Activated CD4-positive, CD25-positive, alpha-beta regulatory T cell treated with anti-CD3 and anti-CD28 coated beads, Interleukin-2, amount 50 U/mL, for 24 hours (primary cell): Measurements from ENCODE around the gene PRKCE.

Experiments
- ATAC-seq, 2 donors: fragments of 150-1000 bp; cut with Tn5 transposase; one replicate each; pipeline ENCODE4 v1.10.0; 2021; ENCODE audit warnings: mild to moderate bottlenecking in 1 of 2, moderate library complexity in 1 of 2

The PRKCE gene

DNA sequence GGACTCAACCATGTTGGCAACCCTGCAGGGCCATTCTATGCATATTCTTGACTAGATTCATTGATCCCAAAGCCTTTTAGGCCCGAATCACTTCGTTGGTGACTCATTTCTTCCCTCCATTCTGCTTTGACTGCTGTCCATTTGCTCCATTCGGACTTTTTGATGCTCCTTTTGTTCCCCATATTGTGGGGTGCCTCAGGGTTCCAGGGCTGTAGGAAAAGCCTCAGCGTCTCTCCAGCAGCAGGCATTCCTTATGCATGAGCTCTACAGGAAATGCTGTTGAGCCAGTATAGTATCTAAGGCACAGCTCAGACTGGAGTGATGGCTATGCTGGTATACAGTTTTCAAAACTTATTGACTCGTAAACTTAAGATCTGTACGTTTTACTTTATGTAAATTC lies 292.6 kb downstream of the PRKCE start:
- ATAC-seq: no peak

DNA sequence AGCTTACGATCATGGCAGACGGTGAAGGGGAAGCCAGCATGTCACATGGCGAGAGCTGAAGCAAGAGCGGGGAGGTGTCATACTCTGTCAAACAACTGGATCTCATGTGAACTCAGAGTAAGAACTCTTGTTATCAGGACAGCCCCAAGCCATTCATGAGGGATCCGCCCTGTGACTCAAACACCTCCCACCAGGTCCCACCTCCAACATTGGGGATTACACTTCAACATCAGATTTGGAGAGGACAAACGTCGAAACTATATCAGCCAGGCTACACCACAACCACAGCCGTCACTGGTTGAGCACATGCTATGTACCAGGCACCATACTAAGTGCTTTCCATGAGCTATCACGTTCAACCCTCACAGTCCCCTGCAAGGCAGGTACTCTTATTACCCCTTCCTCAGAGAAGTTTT lies 293.8 kb downstream of the PRKCE start:
- no peak for ATAC-seq

DNA sequence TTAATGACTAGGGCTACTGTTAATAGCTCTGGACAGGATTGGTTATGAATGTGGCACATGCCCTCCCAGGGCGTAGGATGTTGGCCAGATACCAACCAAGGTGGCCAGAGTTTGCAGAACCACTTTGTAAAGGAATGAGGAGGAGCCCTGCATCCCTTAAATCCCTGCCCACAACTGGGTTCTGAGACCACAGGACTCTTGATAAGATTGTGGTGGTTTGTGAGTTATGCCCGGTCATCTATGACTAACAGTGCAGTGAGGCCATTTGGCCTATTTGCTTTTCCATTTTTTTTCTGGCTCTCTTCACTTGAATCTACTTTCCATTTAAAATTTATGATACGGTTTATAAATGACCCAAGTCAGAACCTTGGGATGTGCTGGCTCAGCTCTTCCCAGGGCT lies 294.5 kb downstream of the PRKCE start:
- ATAC-seq: no peak

DNA sequence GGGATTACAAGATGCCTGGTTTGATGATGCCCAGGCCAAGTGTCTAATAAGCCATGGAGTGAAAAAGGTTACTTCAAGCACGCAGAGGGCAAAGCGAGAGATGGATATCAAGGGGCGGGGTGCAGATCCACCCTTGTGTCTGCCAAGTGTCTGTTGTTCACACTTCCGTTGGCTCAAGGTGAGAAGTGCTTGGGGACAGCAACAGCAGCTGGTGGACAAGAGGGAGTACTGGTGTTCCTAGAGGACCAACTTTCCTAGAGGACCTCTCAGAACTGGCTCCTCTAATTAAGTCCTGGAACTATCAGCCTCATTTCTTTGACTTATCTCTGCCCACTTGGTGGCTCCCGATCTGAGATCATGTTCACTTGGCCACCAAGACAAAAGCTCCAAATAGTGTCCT lies 299.1 kb downstream of the PRKCE start:
- ATAC-seq: no peak

DNA sequence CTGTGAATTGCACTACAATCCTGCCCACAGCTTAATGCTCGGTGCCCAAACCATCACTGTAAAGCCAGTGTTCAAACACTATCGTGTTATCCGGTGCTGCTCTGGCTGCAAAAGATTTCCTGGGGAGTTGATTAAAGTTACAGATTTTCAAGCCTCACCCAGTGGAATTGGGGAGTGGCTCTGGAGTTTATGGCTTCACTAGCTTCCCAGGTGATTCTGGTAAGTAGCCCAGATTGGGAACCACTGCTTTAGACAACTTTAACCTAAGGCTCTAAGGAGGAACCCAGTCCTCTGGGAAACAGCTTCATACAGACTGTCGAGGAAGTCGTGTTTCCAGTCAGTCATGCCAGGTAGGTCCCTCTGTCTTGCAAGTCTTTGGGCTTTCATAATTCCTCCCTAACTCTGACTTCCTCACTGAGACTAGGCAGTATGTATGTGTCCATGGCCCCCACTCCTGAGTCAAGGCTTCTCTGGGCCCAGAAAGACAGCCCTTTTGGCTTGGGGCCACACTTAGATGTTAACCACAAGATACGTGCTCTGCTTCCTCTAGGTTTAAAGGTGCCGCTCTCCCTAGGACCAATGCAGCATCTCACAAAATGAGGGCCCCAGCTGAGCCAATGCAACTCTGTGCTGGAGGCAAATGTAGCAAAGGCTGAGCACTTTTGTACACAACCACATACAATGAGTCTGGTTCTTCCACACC lies 299.7 kb downstream of the PRKCE start:
- ATAC-seq: no peak

DNA sequence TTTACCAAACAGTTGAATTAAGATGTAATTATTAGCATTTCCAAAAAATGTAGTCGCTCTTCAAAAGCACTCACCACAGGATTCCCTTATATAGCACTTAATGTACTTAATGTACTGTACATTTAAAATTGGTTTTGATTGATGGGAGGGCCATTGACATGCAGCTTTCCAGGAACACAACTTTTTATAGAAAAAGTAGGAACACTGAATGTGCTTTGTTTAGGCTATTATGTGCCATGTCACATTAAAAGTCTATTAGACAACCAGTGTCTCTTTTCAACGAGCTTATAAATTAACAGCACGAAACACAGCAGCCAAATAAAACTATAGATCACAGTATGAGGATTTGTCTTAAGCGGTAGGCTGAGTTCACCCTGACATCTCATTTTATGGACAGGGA lies 301.1 kb downstream of the PRKCE start:
- no peak for ATAC-seq

DNA sequence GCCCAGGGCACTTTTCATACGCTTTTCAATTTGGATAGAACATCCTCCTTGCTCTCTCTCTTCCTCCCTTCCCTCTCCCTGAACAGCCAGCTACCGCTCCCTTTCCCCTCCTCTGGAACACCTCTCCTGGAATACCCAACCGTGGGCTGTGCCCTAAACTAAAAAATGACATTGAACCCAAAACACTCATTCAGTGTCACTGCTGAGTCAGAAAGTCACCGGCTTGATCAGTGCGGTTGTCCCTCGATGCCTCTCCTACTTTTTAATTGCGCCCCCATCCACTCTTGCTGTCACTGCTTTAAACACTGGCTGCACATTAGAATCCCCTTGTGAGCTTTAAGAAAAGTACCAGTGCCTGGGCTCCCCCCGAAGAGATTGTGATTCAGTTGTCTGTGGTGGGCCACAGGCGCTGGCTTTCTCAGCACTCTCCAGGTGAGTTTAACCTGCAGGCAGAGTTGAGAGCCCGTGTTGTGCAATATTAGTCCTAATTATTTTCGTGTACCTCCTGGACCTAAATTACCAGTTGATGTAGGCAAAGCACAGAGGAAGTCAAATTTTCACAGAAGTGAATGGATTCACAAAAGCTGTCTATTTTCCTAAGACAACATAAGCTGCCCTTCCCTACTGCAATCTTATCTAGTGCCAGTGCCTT lies 302.0 kb downstream of the PRKCE start:
- ATAC-seq: no peak

DNA sequence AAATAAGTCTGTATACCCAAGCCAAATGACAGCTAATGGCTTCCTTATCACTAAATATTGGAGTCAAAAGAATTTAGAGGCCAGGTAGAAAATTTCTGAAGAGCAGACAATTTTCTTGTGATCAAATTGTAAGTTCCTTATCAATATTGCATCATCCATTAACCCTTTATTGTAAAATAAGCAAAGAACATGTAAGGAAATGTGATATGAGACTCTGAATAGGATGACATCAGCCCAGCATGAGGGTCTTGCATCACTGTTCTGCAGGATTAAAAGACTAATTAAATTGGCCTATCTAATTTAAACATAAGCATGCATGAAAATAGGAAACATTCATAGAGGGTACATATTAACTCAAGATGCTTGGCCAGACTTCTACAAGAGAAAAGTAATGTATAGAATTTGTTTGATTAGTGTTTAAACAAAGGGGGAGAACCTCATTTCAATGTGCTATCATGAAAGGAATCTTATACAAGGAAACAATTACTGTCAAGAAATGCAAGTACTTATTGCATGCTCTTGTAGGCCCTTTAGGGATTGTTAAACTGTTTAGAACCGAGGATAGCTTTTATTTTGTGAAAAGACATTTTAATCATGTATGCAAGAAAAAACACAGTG lies 302.9 kb downstream of the PRKCE start:
- no peak for ATAC-seq

DNA sequence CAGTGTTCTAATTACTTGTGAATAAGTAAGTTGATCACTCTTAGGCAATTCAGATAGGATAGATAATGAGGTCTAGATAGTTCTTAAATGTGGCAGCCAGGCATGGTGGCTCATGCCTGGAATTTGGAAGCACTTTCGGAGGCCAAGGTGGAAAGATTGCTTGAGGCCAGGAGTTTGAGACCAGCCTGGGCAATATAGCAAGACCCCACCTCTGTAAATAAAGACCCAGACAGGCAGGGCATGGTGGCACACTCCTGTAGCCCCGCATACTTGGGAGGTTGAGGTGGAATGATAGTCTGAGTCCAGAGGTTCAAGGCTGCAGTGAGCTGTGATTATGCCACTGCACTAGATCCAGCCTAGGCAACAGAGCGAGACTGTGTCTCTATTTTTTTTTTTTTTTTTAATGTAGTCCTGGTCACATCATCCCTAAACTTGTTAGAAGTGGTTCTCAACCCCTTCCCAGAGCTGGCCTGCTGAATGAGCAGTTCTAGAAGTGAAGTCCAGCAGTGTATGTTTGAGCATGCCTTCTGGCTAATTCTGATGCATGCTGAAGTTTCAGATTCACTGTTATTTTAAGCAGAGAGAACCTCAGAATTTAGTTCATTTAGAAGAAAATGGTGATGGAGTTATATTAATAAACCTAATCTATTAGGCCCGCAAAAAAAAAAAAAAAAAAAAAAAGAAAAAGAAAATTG lies 306.2 kb downstream of the PRKCE start:
- no peak for ATAC-seq

DNA sequence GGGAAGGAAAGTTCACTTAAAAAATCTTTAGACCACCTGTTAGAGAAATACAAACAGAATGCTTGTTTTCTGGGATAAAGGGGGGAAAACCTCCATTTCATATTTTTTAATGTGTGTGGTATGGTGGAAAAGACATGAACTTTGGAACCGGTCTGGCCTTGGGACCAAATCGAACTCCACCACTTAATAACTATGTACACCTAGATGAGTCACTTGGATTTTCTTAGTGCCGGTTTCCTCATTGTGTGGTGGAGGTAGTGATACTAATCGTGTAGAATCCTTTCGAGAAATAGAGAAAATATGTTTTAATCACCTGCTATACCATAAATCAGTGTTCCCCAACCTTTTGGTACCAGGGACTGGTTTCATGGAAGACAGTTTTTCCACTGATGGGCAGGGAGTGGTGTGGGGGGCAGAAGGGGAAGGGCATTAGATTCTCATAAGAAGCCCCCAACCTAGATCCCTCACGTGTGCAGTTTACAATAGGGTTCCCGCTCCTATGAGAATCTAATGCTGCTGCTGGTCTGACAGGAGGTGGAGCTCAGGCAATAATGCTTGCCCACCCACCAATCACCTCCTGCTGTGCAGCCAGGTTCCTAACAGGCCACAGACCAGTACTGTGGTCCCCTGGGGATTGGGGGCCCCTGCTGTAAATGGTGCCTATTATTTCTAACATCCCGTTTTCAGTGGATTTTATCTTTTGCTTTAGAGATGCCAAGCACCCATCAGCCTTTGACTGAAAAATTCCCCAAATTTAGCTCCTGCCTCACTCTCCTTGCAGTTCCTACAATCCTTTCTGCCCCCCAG lies 308.8 kb downstream of the PRKCE start:
- ATAC-seq: no peak

DNA sequence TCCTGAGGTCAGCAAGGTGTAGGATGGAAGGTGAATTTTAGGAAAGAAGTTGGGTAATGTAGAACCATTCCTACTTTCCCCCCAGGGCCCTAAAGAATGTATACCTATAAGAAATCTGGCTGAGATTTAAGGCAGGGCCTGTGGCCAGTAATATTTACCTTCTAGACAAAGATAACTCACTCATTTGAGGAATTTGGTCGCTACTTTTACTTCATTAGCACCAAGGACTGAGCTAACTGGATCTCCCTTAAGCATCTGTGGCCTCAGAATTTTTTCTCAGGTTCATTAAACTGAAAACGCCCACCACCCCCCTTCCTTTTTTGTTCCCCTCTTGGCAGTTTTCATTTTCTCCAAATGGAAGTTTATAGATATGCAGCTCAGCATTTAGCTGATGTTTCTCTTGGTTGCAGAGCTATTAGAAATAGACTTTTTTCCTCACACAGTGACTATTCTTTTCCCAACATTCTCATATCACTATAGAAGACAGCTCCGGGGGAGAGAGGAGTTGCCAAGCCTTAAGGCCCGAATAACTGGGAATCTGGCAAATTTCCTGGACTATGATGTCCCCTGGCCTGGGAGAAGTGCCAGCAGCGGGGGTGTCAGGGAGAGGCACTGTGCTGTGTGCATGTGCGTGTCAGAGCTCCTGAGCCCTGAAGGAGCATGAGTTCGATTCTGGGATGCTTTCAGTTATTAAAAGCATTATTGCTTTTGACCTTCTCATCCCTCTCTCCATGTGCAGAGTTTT lies 310.9 kb downstream of the PRKCE start:
- no peak for ATAC-seq

DNA sequence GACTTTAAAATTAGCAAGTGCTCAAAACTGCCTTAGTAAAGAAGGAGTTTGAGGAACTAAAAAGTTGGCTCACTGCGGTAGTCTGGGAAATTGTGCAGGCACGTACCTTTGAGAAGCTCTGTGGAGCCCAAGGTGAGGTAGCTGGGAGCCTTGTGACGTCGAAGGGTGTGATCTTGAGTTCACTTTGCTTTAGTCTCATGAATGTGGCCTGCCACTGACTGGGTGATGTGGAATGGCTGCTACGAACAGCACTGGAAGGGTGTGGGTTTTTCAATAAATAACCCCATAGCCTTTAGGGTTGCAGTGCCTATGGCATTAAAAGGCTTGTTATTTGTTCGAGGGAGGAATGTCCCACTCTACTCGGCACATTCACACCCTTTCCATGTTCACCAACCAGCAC lies 312.3 kb downstream of the PRKCE start:
- no peak for ATAC-seq

DNA sequence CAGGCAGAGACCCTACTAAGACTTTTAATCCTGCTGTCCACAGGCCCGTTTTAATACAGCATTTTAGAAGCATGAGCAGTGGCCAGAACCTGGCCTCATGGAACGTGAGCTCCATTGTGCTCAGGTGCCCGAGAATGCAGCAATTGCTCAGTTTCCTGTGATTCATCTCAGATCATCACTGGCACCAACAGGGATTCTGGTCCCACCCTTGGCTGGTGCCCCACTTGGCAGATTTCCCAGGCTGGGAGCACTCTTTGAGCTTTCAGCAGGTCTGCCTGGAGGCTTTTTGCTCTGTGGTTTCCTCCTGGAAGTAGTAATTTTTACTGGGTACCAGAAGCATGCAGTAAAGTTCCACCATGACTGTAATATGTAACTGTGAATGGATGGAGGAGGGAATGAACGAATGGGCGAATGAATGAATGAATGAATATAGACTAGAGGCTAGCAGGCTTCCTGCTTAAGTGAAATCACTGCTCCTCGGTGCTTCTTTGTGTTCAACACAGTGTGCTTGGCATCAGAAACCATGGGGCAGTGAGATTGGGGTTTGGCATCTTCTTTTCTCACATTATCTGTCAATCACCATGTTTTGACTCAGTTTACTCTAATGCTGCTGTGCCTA lies 312.9 kb downstream of the PRKCE start:
- ATAC-seq: no peak

DNA sequence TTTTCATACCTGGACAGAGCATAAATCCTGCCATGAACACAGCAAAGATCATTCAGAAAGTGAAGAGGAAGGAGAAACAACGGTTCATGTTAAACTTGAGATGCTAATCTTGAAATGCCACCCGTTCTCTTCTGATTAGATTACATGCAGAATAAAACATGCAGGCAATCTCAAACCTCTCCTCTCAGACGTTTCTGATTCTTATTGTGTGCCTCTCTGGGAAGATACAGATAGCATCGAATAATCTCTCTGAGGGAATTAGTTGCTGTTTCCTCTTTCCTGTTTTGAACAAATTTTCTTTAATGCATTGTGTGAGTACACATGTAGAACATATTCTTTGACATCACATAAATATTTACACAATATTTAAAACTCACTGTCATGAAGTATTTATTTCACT lies 313.4 kb downstream of the PRKCE start:
- ATAC-seq: no peak

DNA sequence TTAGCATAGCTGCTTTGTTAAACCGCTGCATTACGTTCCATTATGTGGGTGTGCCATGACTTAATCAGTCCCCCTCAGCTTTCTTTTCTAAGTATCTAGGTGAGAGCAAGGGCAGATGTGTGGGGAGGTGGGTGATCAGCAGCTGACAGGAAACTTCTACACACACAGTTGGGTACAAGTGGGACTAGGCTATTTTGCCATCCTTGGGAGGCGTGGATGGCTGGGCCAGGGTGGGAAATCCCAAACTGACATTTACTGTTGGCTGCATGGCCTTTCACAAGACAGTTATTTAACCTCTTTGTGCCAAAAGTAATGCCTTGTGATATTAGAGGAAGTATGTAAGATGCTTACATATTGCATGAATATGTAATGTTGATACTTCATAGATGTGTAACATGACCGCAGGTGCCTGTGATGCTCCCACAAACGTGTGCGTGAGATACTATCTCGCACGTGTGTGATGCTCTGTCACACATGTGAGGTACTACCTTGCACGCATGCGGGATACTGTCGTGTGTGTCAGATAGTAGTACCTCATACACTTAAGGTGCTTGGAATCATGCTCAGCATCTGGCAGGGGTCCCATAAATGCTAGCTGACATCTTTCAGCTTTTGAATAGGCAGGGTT lies 314.5 kb downstream of the PRKCE start:
- ATAC-seq: no peak

DNA sequence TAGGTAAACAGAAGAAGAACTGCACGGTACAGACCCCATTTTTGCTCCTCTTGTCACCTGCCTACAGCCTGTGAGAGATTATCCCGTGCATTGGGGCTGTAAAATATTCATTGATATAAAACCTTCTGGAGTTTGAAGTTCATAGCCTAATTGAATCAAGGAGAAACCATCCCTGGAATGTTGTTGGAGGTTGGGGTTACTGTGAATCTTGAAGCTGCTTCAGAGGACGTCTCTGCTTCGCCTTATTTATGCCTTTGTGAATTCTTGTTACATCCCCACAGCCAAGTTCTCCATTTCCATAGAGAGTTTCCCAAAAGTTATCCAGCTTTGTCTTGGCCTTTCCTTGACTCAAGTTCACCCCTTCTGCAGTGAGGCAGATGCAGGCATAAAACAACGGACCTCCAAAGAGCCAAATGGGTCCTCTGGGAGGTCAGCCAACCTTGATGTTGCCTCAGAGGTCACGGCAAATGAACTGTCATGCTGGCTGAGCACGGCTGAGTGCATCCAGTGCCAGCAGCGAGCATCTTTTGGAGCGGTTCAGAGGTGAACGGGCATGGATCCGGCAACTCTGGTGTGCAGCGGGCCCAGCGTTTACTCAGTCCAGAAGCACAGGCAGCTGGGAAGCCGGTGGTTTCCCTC lies 317.6 kb downstream of the PRKCE start:
- ATAC-seq: no peak

DNA sequence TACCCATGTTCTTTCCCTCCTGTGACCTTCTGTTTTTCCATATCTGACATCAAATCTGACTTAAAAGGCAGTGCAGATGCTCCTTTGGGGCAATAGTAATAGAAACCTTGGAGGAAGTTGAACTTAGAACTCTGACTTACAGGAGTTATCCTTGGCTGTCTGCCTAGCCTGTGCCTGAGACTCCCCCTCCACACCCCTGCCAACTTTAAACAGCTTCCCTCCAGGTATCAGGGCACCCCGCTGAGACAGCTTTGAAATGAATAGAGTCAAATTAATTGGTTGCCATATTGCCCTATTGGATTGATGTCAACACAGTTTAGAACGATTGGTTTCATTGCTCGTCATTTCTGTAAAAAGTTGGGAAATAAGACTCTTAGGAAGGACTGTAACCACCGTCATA lies 322.0 kb downstream of the PRKCE start:
- no peak for ATAC-seq

DNA sequence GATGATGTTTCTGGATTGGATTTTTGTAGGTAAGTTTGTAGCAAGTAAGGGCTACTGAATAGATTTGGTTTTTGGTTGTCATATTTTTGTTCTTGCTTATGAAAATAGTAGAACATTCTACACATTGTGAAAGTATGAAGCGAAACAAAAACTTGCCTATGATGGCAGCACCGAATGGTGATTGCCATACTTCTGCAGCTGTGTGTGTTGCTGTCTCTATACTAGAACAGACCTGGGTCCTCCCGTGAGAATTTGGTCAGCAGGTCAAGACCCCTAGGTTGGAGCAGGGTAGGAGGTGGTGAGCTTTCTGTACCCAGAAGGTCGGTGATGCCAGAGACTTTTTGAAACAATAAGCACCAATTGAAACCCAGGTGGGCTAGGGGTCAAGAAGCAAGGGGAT lies 322.6 kb downstream of the PRKCE start:
- ATAC-seq: no peak

DNA sequence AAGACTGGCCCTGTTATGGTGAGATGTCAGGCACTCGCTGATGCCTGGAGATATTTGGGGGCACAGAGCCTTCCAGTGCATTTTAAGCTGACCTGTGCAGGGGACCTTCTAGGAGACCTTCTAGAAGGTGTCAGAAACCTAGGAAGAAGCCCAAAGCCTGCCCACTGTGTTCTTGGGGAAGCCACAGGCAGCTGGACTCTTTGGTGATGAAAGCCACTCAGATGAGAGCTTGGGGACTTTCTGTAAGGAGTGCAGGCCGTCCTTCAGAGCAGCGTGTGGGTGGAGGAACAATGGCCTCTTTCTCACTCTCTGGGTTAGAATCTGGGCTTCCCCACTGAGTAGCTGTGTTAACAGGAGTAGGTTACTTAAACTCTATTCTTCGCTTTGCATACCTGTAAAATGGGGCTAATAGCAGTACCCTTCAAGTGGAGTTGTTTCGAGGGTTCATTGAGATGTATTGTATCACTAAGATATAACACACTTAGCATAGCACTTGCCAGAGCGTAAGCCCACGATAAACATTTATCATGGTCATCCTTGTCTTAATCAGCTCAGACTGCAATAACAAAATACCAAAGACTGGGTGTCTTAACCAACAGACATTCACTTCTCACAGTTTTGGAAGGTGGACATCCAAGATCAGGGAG lies 323.4 kb downstream of the PRKCE start:
- no peak for ATAC-seq
